GM18499 (cell line): ENCODE results near the gene THRA.

ENCODE experiments used
- ATAC-seq: cut with Tn5 transposase; IDR thresholded peaks from one replicate; pipeline ENCODE4 v1.9.1; 2021; ENCODE audit warnings: moderate number of reproducible peaks; ENCODE audit not compliant: insufficient read depth, unreplicated experiment

THRA gene

GRCh38 chr17:40075201-40075941, 12.6 kb downstream of the THRA start:
- ATAC-seq: no peak

GRCh38 chr17:40075942-40076498, 13.3 kb downstream of the THRA start:
- no peak for ATAC-seq

- no peak for ATAC-seq
These were observed 13.8 kb downstream of the THRA start for GRCh38 chr17:40076591-40076990.

- ATAC-seq: no peak
These were observed 16.8 kb downstream of the THRA start for GRCh38 chr17:40079545-40079944.

- no peak for ATAC-seq
These were observed 21.7 kb downstream of the THRA start for GRCh38 chr17:40084477-40084876.

GRCh38 chr17:40086150-40087044, 23.6 kb downstream of the THRA start:
- ATAC-seq: no peak

- ATAC-seq: no peak
These were observed 24.5 kb downstream of the THRA start for GRCh38 chr17:40087049-40087794.

GRCh38 chr17:40087903-40088718, 25.3 kb downstream of the THRA start:
- no peak for ATAC-seq

- no peak for ATAC-seq
These were observed 26.5 kb downstream of the THRA start for GRCh38 chr17:40089077-40089895.

- no peak for ATAC-seq
These were observed 27.7 kb downstream of the THRA start for GRCh38 chr17:40090237-40091119.

- ATAC-seq: no peak
These were observed 29.1 kb downstream of the THRA start for GRCh38 chr17:40091691-40092397.

GRCh38 chr17:40092581-40092980, 29.8 kb downstream of the THRA start:
- no peak for ATAC-seq

GRCh38 chr17:40093005-40093579, 30.3 kb downstream of the THRA start:
- no peak for ATAC-seq

GRCh38 chr17:40093580-40094201, 30.9 kb downstream of the THRA start:
- no peak for ATAC-seq

- ATAC-seq: no peak
These were observed 32.1 kb downstream of the THRA start for GRCh38 chr17:40094874-40095273.

- no peak for ATAC-seq
These were observed 32.7 kb downstream of the THRA start for GRCh38 chr17:40095351-40095943.
